SKM-1 treated with dmso at 0.1 percent for 144 hours (cell line): Measurements from ENCODE around the gene EML6.
"Not testable (repeated sequence)": the region's sequence is repeated elsewhere in the genome, so short reads cannot be mapped to it uniquely, and the experiment has no call there.

Experiments used
- DNase-seq: peaks from one replicate; lab custom pipeline; 2025; ENCODE audit not compliant: unreplicated experiment; lab: John Stamatoyannopoulos, UW

The EML6 gene

DNA sequence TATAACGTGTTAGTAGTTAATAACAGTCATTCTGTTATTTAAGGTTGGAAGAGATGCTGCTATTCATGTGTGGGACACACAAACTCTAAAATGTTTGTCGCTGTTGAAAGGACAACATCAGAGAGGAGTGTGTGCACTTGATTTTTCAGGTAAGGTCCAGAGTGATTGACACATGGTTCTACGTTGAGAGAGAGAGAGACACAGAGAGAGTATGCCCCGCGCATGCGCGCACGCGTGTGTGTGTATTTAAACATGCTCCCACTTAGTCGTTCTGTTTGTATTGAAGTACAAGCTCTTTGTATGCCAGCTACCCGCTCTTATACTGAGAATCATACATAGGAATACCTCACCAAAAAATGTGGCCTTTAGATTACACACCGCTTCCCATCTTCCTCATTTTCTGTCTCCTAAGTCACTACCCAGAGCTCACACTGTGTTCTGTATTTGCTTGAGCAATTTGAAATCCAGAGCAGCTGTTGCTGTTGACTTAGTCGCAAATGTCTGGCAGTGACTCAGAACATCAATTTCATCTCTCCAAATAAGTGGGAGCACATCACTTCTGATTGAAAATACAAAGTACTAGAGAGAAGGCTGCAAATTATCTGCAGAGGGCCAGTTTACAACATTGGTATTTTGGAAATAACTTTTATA is 148.1 kb downstream of the EML6 start:
- DNase-seq = peak; percentile 26

DNA sequence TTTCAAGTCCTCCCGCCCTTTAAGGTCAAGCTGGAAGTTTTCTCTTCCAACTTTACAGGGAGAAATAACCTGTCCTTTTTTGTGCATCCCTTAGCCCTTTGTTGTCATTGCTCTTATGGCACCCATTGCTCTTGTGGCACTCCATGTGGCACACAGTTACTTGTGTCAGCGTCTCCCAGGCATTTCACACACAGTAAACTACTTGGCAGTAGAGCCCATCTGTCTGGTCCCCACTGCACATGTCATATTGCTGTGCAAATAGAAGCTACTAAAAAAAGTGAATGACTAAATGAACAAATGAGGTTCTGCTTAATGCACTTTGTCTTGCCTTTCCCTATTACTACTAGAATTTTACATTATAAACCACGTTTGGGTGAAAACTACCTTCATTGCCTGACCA is 149.3 kb downstream of the EML6 start:
- no peak for DNase-seq

DNA sequence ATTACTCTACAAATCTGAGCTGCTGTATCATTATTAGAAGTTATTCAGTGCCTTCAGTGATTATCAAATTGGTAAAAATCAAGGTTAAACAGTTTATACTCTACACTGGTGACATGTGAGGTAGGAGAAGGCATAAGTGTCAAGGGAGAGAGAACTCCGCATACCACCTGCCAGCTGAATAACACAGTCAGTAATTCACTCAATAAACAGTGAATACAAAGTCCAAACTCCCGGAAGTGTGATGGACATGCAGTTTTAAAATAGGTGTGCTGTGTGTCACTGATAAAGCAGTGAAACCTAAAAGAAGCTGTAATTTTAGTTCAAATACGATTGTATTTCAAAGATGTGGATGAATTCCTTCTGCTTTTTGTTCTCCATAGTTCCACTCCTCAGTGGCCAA is 149.8 kb downstream of the EML6 start:
- DNase-seq = not testable (repeated sequence)

DNA sequence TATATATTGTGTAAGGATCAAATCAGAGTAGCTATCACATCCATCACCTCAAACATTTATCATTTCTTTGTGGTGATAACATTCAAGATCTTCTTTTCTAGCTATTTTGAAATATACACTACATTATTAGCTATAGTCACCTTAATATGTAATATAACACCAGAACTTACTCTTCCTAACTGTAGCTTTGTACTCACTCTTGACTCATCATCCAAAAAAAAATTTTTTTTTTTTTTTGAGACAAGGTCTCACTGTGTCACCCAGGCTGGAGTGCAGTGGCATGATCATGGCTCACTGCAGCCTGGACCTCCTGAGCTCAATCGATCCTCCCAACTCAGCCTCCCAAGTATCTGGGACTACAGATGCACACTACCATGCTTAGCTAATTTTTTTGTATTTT is 153.3 kb downstream of the EML6 start:
- no peak for DNase-seq

DNA sequence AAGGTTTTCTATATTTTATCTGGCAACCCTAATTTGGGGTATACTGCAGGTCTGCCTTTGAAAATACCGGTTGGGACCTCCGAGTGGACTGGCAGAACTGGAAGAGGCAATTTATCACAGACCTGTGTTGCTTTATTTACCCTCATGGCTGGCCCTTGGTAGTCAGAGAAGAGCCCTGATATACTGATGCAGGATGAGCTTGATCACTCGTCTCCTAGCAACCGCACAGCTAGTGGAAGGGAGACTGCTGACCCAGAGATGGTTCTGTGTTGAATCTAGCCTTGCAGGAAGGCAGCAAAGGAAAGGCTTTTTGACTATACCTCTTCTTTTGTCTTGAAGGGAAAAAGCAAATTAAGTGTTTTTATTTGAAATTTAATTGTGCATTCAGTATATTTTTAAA is 154.7 kb downstream of the EML6 start:
- DNase-seq = no peak

DNA sequence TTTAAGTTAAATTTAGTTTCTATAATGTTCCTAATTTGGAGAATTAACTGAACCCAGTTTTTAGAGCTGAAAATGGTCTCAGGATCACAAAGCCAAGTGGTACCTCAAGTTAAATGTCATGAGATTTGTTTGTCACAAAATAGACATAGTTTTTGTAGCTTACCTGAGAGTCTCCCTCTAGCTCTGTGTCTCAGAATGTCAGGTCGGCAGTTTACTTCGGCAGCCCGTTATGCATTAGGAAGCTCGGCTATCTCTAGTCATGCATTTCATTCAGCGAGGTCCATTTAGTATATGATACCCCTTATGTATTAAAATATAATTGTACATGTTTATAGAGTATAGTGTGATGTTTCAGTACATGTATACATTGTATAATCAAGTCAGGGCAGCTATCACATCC is 155.6 kb downstream of the EML6 start:
- DNase-seq = no peak

DNA sequence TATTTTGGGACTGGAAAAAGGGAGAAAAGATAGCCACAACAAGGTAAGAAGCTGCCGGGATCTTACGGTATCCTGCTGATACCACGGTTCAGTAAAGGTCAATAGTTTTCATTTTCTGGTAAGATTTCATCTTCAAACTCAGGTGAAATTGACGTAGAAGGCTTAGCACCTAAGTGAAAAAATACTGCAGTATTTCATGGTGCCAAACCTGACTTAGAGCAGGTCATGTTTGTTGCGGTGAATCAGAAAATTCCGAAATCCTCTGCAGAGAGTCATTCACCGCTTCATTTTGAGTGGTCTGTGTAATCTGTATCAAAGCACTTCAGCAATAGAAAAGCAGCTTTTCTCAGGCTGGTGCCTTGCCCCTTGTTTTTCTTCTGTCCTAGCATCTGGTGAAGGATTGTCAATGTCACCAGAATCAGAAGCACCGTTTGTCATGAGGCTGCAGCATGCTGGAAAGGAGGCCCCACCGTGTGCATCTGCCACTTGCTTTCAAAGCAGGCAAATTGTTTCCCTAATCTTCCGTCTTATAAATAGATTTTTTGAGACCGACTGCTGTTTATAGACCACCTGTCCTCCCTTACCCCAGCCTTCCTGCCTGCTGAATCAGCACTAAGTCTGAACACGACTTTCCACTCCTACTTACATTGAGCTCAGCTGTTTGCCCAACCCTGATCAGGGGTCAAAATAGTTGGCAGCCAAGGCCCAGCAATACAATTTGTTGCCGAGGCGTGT is 156.3 kb downstream of the EML6 start:
- DNase-seq = no peak

DNA sequence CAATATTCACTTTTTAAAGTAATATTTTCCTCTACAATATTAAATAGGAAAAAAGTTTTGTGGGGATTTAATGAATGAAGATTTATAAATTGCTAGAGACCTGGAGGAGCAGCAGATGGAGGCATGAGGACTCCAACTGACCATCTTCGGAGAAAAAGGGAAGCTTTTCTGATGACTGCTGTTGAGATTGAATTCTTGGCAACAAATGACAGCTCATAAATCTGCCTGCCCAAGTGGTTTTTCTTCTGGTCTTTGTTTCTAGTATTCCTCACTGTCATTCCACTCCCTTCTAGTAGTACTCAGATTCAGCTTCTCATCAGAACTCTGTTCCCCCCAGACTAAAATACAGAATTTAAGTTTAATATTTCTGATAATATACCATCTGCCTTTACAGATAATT is 157.0 kb downstream of the EML6 start:
- DNase-seq = no peak

DNA sequence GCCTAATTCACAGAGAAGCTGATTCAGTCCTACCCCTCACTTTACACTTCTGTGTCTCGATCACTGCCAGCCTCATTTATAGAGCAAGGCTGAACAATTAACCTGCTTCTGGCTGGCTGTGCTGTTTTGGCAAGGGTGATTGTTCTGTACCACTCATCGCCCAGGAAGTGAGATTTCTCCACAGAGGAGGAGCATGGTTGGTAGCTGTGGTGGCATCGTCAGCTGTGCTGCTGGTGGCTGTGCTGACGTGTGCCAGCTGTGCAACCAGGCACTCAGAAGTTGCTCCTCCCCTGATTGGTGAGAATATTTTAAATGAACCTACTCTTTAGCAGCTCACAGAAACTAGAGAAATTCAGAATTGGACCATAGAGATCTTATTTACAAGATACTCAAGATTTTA is 158.3 kb downstream of the EML6 start:
- no peak for DNase-seq

DNA sequence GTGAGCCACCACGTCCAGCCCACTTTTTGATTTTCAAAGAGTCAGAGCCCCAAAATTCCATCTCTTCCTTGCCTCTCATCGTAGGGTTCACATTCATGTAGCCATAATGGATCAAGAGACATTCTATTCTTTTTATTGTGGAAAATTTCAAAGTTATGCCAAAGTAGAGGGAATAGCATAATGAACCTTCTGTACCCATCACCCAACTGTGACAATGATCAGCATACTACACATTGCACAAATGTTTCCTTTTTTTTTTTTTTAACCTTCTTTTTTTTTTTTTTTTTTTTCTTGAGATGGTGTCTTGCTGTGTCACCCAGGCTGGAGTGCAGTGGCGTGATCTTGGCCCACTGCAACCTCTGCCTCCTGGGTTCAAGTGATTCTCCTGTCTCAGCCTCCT is 162.4 kb downstream of the EML6 start:
- no peak for DNase-seq

DNA sequence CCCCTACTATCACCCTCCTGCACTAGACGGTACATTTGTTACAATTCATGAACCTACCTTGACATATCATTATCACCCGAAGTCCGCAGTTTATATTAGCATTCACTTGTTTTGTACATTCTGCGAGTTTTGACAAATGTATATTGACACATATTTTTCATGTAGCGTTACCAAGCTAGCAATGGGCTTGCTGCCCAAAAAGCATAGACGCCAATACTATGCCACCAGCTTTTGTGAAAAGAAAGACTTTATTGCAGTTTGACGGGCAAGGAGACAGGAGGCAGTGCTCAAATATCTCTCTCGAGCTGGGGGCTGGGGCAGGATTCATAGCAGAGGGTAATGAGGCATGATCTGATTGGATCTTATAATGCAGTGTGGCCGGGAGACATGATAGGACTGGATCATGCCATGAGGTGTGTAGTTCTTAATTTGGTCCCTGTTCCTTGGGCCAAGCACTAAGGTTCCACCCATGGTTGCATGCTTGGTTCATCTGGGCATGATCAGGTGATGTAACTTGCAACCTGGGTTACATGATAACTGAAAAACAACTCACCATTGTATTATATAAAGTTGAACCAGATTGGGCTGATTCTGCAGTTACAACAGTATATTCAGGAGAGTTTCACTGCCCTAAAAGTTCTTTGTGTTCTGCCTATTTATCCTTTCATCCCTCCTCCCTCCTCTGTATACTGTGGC is 164.5 kb downstream of the EML6 start:
- no peak for DNase-seq

DNA sequence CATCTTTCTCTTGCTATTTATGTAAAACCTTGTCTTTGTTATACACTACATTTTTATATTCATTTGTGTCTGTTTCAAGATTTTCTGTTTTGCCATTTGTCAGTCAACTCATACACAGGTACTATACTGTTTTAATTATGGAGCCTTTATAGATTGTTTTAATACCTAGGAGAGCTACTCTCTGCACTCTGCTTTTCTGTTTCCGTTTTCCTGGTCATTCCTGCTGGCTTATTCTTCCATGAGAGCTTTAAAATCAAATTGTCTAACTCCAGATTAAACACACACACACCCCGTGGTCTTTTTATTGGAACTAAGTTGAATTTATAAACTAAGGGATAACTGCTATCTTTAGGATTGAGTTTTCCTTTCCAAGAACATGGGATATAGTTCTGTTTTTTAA is 165.6 kb downstream of the EML6 start:
- DNase-seq = no peak

DNA sequence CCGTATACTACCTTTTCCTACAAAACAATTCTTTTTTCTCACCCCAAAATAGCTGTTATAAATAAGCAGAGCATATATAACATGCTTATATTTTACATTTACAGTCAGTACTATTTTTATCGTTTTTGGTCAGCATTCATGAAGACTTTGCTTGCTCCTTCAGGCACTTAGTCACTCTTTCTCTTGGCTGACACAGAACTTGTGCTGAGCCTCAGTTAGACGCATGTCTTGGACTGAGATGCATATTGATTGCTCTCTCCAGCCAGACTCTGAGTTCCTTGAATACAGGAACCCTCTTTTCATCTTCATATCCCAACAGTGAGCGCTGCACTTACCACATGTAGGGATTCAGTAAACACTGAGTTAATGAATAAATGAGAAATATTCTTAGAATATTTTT is 168.4 kb downstream of the EML6 start:
- no peak for DNase-seq

DNA sequence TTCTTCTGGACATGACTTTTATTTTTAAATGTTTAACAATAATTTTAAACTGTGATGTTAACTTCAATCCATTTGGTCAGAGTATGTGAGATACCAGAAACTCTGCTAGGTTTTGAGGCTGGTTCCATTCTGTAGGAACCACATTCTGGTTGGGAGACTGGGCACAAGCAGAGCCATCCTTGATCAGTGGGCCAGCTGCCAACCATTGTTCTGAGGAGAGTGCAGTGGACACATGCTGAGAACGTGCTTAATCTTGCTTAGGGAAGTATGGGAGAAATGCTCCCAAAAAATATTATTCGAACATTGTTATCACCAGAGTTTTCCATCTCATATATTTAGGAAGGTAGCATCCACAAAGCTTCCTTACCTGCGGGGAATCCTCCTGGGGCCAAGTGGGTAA is 171.0 kb downstream of the EML6 start:
- DNase-seq = no peak

DNA sequence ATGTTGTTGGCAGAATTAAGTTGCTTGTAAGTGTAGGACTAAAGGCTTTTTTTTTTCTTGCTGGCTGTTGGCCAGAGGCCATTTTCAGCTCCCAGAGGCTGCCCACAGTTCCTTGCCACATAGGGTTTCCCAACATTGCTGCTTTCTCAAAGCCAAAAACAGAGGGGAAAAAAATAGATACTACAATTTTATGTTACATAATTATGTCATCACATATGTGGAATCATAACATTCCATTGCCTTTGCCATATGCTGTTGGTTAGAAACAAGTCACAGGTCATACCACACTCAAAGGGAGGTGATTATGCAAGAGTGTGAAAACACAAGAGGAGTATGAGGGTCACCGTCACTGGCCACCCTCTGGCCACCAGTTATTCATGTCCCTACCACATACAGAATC is 172.3 kb downstream of the EML6 start:
- peak; percentile 22 for DNase-seq

DNA sequence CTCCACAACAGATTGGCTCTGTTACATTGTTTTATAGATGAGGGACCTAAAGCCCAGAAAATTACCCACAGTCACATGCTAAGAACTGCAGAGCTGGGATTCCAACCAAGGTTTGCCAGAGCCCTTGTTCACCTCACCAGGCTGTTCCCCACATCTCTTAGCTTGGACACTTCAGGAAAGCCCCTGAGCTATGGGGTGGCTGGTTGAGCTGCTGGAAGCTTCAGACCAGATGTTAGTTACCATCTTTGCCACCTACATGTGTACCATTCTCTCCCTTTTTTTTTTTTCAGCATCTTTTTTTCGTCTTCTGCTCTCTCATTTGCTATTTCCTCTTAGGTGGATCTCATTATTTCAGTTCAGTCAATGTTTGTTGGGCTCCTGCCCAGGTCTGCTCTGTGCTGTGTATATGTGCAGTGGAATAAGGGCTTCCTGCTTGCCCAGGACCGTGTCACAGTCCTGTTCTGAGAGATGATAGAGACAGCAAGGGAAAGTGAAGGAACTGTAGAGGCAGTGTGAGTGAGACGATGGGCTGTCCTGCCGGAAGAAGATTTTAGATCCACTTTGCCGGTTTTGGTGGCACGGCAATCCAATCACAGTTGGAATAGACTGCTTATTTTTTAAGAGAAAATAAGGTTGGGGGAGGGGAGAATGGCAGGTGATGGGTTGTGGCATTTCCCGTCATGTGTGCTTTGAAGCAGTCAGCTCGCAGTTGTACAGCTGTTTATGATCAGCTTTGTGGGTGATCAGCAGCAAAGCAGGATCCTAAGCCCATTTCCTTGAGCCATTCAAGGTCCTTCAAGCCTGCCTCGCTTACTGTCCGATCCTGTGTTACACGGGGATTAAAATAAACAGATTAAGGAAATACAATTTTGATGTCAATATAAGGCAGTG is 174.2 kb downstream of the EML6 start:
- DNase-seq = no peak

DNA sequence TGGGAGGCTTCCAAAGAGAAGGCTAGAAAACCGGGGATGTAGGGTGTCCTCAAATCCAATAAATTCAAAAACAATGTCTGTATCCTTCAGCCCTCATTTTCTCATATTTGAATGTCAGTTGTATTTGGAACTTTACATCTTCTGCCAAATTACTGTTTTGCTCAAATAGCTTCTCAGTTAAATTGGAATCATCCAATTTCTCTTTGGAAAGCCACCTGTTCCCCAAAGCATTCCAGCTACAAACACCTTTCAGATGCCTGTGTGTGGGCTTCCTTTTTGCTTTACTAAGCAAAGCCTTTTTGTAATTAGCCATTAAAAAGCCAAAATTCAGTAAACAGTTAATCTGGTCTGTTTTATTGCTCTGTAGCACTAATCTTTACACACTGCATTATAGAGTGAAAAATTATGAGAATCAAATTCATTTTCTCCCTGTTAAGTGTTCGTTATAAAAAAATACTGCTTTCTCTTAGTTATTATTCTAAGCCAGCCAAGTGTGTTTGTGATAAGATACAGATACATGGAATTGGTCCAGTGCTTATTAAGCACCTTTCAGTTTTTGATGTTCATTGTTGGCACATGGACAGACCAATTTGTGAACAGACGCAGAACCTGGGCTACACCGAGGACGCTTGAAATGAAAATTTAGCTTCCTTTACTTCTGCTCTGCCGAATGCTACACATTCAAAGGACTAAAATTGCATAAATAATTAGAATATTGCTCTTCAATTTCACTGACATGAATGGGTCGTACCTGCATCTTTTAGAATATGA is 175.2 kb downstream of the EML6 start:
- DNase-seq = no peak

DNA sequence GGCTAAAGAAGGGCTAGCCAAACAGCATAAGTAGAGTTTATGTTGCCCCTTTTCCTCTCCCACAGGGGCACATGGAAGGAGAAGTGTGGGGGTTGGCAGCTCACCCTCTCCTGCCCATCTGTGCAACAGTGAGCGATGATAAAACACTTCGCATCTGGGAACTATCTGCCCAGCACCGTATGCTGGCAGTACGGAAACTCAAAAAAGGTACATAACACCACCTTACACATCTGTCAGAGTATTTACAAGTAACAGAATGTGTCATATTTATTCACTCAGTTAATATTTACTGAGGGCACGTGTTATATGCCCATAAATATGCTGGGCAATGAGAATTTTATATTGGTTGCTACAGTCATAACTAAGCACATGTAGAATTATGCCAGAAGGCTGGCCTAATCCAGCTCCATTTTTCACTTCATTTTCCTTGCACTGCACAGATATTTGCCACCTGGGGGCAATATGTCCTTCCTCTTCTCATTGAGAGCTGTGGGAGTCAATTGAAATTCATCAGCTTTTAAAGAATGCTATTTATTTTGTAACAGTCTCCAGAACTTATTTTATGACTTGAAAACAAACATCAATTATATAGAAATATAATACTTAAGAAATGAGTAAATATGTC is 176.2 kb downstream of the EML6 start:
- DNase-seq = no peak

DNA sequence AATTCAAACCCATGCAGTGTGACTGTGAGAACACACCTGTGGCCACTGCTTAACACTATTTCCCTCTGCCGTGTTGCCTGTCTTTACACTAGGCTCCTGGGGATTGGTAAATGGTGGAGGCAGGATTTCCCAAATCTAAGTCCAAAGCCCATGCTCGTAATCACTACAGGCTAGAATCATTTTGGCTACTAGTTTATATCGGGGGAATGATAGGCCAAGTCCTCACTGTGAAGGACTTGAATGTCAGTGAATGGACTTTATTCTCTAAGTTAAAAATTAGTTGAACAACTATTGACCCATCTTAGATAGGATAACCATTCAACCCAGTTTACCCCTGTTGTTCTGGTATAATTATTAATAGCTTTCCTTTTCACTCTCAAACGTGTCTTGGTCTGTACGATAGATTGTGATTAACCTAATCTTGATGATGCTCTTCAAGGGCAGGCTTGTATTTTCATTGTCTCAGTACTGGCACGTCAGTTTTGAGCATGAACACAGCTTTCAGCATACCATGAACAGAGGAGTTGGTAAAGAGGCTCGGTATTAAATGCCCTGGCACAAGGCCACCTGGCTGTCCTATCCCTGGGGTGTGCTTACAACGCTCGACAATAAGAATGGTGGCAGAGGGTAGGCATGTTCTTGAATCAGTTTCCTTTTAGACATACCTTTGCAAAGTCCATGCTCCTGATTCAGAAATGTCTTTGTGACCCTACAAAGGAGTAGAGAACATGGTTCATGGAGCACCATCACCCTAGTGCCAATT is 177.9 kb downstream of the EML6 start:
- no peak for DNase-seq
